Mucosa of descending colon (tissue), 3 donors: ENCODE results near the gene TIMP3. TPM values are rescaled to one million over a fixed set of nuclear protein-coding genes. Genes with fewer than 3 reads are reported as not detected.

Experiments used
- ATAC-seq: fragments of 200-7000 bp; cut with Tn5 transposase; one replicate; pipeline ENCODE4 v1.9.1; 2020; ENCODE audit warnings: mild to moderate bottlenecking, moderate library complexity
- DNase-seq, 3 donors: peaks; one replicate each; pipeline ENCODE4 v3.0.0-alpha.2; 2020
- H3K36me3 ChIP-seq: fragments of 200-600 bp; one replicate; pipeline ENCODE4 v1.8.0; 2021; ENCODE audit warnings: low read depth, mild to moderate bottlenecking
- H3K4me1 ChIP-seq: fragments of 200-600 bp; one replicate; pipeline ENCODE4 v1.8.0; 2021; ENCODE audit warnings: low read depth, mild to moderate bottlenecking
- H3K4me3 ChIP-seq: fragments of 200-600 bp; one replicate; pipeline ENCODE4 v1.8.0; 2021; ENCODE audit warnings: mild to moderate bottlenecking
- H3K9me3 ChIP-seq: fragments of 200-600 bp; one replicate; pipeline ENCODE4 v1.8.0; 2021; ENCODE audit warnings: mild to moderate bottlenecking
- intact Hi-C, 2 donors: fragments of 100-400 bp; cut with DNase I in 1 of 2; cut with micrococcal nuclease in 1 of 2; formaldehyde crosslinking; loops; one replicate each; pipeline versions ENCODE4 v1.11.0 to v1.11.1; 2022; cut with DNase I, micrococcal nuclease
- total RNA-seq, 3 donors: library from RNA; stranded (reverse); fragmentation: NEBNext Ultra II Directional in 2 of 3; extraction: Animal tissue kit (Norgen Biotek cat#: 25700) in 2 of 3; gene quantifications; one replicate each; pipeline versions ENCODE4 v1.2.1 to v1.2.4, GENCODE V29; 2021 to 2023
- TF ChIP-seq, protein P1 (sequence below): fragments of 200-600 bp; IDR thresholded peaks from one replicate; pipeline ENCODE4 v1.8.0; 2022; ENCODE audit warnings: antibody characterized with exemption, mild to moderate bottlenecking
- donor health status: DM: no; HTN: no; CAD: no; lungs with moderate emphysema.
- donor health status: DM: no; HTN: no; CAD: no.
- donor health status: DM: no; HTN: yes; CAD: no.

The TIMP3 gene
- total RNA-seq, 3 donors from 2014 or later = 14.4 to 193 (median 49.1) TPM

- DNase-seq (no peak), ATAC-seq (no peak)
- no peaks in the 10 kb centered on the region for H3K36me3 ChIP-seq
- no peaks in the 10 kb centered on the region for H3K9me3 ChIP-seq
- H3K4me3 ChIP-seq = no peak overlapping the region
- TF ChIP-seq, protein P1, sequence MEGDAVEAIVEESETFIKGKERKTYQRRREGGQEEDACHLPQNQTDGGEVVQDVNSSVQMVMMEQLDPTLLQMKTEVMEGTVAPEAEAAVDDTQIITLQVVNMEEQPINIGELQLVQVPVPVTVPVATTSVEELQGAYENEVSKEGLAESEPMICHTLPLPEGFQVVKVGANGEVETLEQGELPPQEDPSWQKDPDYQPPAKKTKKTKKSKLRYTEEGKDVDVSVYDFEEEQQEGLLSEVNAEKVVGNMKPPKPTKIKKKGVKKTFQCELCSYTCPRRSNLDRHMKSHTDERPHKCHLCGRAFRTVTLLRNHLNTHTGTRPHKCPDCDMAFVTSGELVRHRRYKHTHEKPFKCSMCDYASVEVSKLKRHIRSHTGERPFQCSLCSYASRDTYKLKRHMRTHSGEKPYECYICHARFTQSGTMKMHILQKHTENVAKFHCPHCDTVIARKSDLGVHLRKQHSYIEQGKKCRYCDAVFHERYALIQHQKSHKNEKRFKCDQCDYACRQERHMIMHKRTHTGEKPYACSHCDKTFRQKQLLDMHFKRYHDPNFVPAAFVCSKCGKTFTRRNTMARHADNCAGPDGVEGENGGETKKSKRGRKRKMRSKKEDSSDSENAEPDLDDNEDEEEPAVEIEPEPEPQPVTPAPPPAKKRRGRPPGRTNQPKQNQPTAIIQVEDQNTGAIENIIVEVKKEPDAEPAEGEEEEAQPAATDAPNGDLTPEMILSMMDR = no peak
- H3K4me1 ChIP-seq = no peaks in the 10 kb centered on the region
- intact Hi-C loops = no loop called here
These were observed 42.6 kb upstream of the TIMP3 start for GRCh38 chr22:32758866-32759385.

DNA sequence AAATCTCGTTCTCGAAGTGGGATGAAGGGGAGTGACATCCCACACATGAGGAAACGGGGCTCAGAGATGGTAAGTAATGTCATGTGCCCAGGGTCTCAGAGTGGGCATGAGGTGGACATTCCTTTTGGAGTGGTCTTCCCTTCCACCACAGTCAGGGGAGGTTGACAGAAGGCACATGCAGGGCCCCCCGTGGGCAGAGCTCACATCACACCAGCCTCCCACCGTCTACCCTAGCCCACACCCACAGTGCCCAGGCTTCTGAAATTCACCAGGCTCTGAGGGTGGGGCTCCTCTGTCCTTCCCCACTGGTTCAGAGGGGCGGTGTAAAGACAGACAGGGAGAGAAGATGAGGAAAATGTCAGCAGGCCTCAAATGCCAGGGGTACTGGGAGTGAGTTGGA is 41.1 kb upstream of the TIMP3 start:
- Histone ChIP-seq H3K9me3 (no peaks in the 10 kb centered on the region), H3K36me3 (no peaks in the 10 kb centered on the region), H3K4me1 (no peaks in the 10 kb centered on the region), H3K4me3 (no peak overlapping the region)
- TF ChIP-seq, protein P1 = no peak
- DNase-seq (no peak), ATAC-seq (no peak)
- intact Hi-C loops = no loop called here

DNA sequence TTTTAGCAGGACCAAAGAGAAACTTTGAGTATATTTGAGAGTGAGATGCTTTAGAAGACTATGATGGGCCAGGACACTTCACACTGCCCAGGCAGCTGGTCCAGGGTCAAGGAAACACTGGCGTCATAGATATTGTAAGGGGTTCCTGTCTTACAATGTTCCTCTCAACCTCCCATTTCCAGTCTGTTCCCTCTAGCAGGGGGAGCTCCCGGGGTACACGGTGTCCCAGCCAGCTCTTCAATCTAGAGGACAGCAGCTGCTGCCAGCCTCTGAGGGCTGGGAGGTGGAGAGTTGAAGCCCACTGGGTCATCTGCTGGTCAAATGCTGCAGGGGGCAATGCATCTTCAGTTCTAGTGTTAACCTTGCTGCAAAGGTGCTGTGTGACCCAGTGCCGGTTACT is 40.7 kb upstream of the TIMP3 start:
- no peaks in the 10 kb centered on the region for H3K36me3 ChIP-seq
- no peaks in the 10 kb centered on the region for H3K9me3 ChIP-seq
- TF ChIP-seq, protein P1 = no peak
- DNase-seq = no peak
- no peak overlapping the region for H3K4me3 ChIP-seq
- H3K4me1 ChIP-seq = no peaks in the 10 kb centered on the region
- intact Hi-C loops = no loop called here
- peak; percentile 31 for ATAC-seq

GRCh38 chr22:32761251-32761903 is 40.1 kb upstream of the TIMP3 start:
- H3K9me3 ChIP-seq = no peaks in the 10 kb centered on the region
- H3K4me1 ChIP-seq = no peaks in the 10 kb centered on the region
- intact Hi-C loops = no loop called here
- H3K36me3 ChIP-seq = no peaks in the 10 kb centered on the region
- TF ChIP-seq, protein P1 = no peak
- no peak for DNase-seq
- no peak for ATAC-seq
- no peak overlapping the region for H3K4me3 ChIP-seq

GRCh38 chr22:32764330-32765131 is 37.0 kb upstream of the TIMP3 start:
- intact Hi-C loops = no loop called here
- Histone ChIP-seq H3K36me3 (no peaks in the 10 kb centered on the region), H3K9me3 (no peaks in the 10 kb centered on the region), H3K4me1 (no peaks in the 10 kb centered on the region), H3K4me3 (no peak overlapping the region)
- ATAC-seq (peak; percentile 48), DNase-seq (peak in 2 of 3 donors; percentile 28 to 35)
- TF ChIP-seq, protein P1 = no peak
